HG03095 (cell line): ENCODE measurements around the gene USP13.
"Not testable (repeated sequence)": the region's sequence is repeated elsewhere in the genome, so short reads cannot be mapped to it uniquely, and the experiment has no call there.

Experiments used
- ATAC-seq: cut with Tn5 transposase; IDR thresholded peaks from one replicate; pipeline ENCODE4 v1.9.1; 2021; ENCODE audit warnings: moderate library complexity; ENCODE audit not compliant: unreplicated experiment

Gene USP13

GRCh38 chr3:179652447-179653095, at the start of gene USP13:
TSS of gene USP13 (plus strand) at chr3:179653040. CDS start at chr3:179653226, 186 bp downstream.
- ATAC-seq: peak; percentile 49

GRCh38 chr3:179603321-179603720, 49.5 kb upstream of the USP13 start:
- no peak for ATAC-seq

GRCh38 chr3:179603831-179604230, 49.0 kb upstream of the USP13 start:
- no peak for ATAC-seq

- ATAC-seq: peak; percentile 97
These were observed 48.3 kb upstream of the USP13 start, which contains the start of the genes MRPL47 and NDUFB5 for GRCh38 chr3:179604321-179605078. TSS of gene MRPL47 (minus strand) at chr3:179604638. CDS start at chr3:179604624, 14 bp downstream. TSS of gene NDUFB5 (plus strand) at chr3:179604794. CDS start at chr3:179604816, 22 bp downstream.

GRCh38 chr3:179606534-179607085, 46.2 kb upstream of the USP13 start:
- ATAC-seq: no peak

GRCh38 chr3:179608931-179609720, 43.7 kb upstream of the USP13 start:
- ATAC-seq: peak; percentile 48

GRCh38 chr3:179610066-179610465, 42.8 kb upstream of the USP13 start:
- no peak for ATAC-seq

GRCh38 chr3:179613807-179614206, 39.0 kb upstream of the USP13 start:
- ATAC-seq: no peak

- no peak for ATAC-seq
These were observed 37.2 kb upstream of the USP13 start for GRCh38 chr3:179615458-179616173.

- ATAC-seq: no peak
These were observed 30.8 kb upstream of the USP13 start for GRCh38 chr3:179622023-179622422.

- ATAC-seq: no peak
These were observed 28.4 kb upstream of the USP13 start for GRCh38 chr3:179624451-179624850.

- ATAC-seq: no peak
These were observed 21.9 kb upstream of the USP13 start for GRCh38 chr3:179630753-179631451.

GRCh38 chr3:179640469-179640868, 12.4 kb upstream of the USP13 start:
- no peak for ATAC-seq

GRCh38 chr3:179642871-179643270, 10.0 kb upstream of the USP13 start:
- ATAC-seq: no peak

- ATAC-seq: not testable (repeated sequence)
These were observed 9.0 kb upstream of the USP13 start for GRCh38 chr3:179643837-179644236.

GRCh38 chr3:179646177-179646576, 6.7 kb upstream of the USP13 start:
- no peak for ATAC-seq

GRCh38 chr3:179651687-179652446, 973 bp upstream of the USP13 start:
- ATAC-seq: no peak

GRCh38 chr3:179653096-179653797, 407 bp downstream of the USP13 start:
- peak; percentile 63 for ATAC-seq
